Right lobe of liver (tissue), 4 donors: ENCODE results near the gene SYT6.

ENCODE experiments used
- POLR2A ChIP-seq: fragments of 450-650 bp; IDR thresholded peaks from one replicate; pipeline ENCODE4 v1.6.1; 2017; ENCODE audit warnings: antibody characterized with exemption, mild to moderate bottlenecking
- TF ChIP-seq, protein P1 (sequence below), 4 donors: fragments of 200-600 bp in 3 of 4; fragments of 450-650 bp in 1 of 4; IDR thresholded peaks; one replicate each; pipeline versions ENCODE4 v1.5.1 to v1.8.0; 2016 to 2022; ENCODE audit warnings: antibody characterized with exemption in 4 of 4, mild to moderate bottlenecking in 2 of 4
- donor health status: DM: no; HTN: no; CAD: no.
- donor health status: DM: no; HTN: no; CAD: no.
- donor health status: DM: no; HTN: yes; CAD: no.

DNA sequence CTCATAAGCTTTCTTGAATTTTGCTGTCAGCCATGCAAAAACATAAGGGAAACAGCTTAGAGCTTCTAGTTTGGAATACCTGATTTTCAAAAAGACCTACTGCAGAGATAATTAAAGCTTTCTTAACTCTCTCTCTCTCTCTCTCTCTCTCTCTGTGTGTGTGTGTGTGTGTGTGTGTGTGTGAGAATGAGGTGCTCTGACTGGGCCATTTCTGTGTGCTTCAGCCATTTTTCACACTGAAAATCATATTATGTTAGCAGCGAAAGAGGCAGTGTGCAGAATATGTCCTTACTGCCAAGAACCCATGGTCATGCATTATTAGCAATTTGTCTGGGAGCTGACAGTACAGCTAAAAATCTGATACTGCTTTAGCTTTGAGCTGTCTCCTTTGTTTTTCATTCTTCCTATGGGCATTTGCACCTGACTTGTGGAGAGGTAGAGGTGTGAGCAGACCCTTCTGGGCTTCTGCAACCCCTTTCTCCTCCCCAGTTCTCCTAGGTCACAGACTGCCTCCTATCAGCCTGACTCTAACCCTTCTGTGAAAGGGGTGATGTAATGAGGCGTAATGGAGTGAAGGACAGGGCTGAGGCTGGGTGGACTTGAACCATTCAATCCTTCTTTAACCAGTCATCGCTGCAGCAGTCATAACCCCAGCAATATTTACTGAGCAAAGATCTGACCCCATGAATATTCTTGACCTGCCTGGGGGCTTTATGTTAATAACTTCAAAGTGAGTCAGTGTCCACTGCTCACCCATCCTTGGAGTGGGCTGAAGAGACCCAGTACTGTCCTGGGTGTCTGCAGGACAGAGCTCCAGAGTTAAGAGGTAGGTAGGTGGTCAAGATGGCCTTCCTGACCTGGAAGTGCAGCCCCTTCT lies 61.2 kb downstream of the SYT6 start:
- TF ChIP-seq, protein P1, sequence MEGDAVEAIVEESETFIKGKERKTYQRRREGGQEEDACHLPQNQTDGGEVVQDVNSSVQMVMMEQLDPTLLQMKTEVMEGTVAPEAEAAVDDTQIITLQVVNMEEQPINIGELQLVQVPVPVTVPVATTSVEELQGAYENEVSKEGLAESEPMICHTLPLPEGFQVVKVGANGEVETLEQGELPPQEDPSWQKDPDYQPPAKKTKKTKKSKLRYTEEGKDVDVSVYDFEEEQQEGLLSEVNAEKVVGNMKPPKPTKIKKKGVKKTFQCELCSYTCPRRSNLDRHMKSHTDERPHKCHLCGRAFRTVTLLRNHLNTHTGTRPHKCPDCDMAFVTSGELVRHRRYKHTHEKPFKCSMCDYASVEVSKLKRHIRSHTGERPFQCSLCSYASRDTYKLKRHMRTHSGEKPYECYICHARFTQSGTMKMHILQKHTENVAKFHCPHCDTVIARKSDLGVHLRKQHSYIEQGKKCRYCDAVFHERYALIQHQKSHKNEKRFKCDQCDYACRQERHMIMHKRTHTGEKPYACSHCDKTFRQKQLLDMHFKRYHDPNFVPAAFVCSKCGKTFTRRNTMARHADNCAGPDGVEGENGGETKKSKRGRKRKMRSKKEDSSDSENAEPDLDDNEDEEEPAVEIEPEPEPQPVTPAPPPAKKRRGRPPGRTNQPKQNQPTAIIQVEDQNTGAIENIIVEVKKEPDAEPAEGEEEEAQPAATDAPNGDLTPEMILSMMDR (IDR thresholded peaks at IDR 0.05): no peak
- no peak for TF ChIP-seq POLR2A
